Measurements from ENCODE around the gene TIMD4.

Gene TIMD4

GRCh38 chr5:156920042-156920860 is 42.8 kb downstream of the TIMD4 start:
- TF ChIP-seq TAF1 (IDR thresholded peaks at IDR 0.05; ENCODE audit: borderline replicate concordance, low read depth, low read length) (no peak), POLR2A (IDR thresholded peaks at IDR 0.05; ENCODE audit: low read depth, low read length) (no peak), POLR2AphosphoS5 (IDR thresholded peaks at IDR 0.05; ENCODE audit: low read depth, low read length) (no peak)
- FAIRE-seq (peak; percentile 82), DNase-seq (ENCODE audit: insufficient read length) (no peak)

GRCh38 chr5:156918311-156918845 is 44.6 kb downstream of the TIMD4 start:
- FAIRE-seq = peak; percentile 40

GRCh38 chr5:156914371-156914737 is 48.7 kb downstream of the TIMD4 start:
- TF ChIP-seq POLR2A (IDR thresholded peaks at IDR 0.05; ENCODE audit: low read depth, low read length) (no peak), POLR2AphosphoS5 (IDR thresholded peaks at IDR 0.05; ENCODE audit: low read depth, low read length) (no peak), TAF1 (IDR thresholded peaks at IDR 0.05; ENCODE audit: borderline replicate concordance, low read depth, low read length) (no peak)
- DNase-seq (ENCODE audit: insufficient read length) = no peak
- FAIRE-seq = no peak

More at GRCh38 chr5:156918311-156918845, 44.6 kb downstream of the TIMD4 start:
- no peak for DNase-seq (ENCODE audit: insufficient read length)
- TF ChIP-seq POLR2AphosphoS5 (IDR thresholded peaks at IDR 0.05; ENCODE audit: low read depth, low read length) = no peak
- no peak for TF ChIP-seq TAF1 (IDR thresholded peaks at IDR 0.05; ENCODE audit: borderline replicate concordance, low read depth, low read length)
- no peak for TF ChIP-seq POLR2A (IDR thresholded peaks at IDR 0.05; ENCODE audit: low read depth, low read length)

DNA sequence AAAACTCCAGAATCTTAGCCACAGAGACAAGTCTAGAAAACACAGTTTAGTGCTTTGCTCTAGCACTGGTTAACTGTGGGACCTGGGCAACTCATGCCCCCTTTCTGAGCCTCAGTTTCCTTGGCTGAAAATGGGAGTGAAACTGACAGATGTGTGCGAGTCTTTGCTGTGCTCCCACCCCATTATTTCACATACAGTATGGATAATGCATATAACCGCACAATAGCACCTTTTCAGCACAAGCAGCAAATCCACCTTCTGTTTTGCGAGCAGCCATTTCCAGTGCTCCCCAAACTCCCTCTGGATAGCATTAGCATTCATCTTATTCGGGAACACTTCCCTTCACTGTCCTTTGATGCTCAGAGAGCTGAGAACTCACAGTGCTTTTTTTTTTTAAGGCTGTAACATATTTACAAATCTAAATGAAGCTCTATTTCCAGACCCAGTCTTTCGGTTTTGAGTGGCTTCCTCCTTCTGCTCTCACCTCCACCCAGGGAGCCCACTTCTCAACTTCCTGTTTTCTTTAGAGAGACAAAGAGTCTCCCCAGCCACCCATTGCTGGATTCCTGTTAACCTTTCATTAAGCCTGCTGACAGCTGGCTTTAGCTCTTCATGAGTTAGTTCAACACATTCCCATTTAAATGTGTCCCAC is 49.2 kb downstream of the TIMD4 start:
- FAIRE-seq (peak; percentile 92), DNase-seq (ENCODE audit: insufficient read length) (peak; percentile 15)
- TF ChIP-seq POLR2AphosphoS5 (IDR thresholded peaks at IDR 0.05; ENCODE audit: low read depth, low read length) = no peak
- TF ChIP-seq TAF1 (IDR thresholded peaks at IDR 0.05; ENCODE audit: borderline replicate concordance, low read depth, low read length) = no peak
- no peak for TF ChIP-seq POLR2A (IDR thresholded peaks at IDR 0.05; ENCODE audit: low read depth, low read length)

GRCh38 chr5:156913355-156913718 is 49.7 kb downstream of the TIMD4 start:
- TF ChIP-seq POLR2A (IDR thresholded peaks at IDR 0.05; ENCODE audit: low read depth, low read length) = no peak
- no peak for TF ChIP-seq TAF1 (IDR thresholded peaks at IDR 0.05; ENCODE audit: borderline replicate concordance, low read depth, low read length)
- no peak for TF ChIP-seq POLR2AphosphoS5 (IDR thresholded peaks at IDR 0.05; ENCODE audit: low read depth, low read length)
- FAIRE-seq (no peak), DNase-seq (ENCODE audit: insufficient read length) (no peak)

DNA sequence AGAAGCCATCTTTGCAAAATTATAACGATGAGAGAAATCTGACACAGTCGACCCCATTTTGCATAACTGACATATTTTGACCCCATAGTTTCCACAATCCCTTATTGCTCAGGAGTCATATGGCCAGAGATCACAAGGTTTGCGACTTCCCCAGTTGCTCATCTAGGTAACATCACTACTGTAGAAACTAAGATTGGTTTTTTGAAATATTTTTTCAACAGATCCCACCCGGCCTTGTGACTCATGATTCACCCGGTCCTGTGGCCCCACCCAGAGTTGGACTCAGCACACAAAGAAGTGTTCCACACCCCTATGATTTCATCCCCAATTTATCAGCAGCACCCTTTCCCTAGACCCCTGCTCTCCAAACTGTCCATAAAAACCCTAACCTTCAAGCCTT is 50.2 kb downstream of the TIMD4 start:
- FAIRE-seq (no peak), DNase-seq (ENCODE audit: insufficient read length) (no peak)
- TF ChIP-seq TAF1 (IDR thresholded peaks at IDR 0.05; ENCODE audit: borderline replicate concordance, low read depth, low read length) (no peak), POLR2AphosphoS5 (IDR thresholded peaks at IDR 0.05; ENCODE audit: low read depth, low read length) (no peak), POLR2A (IDR thresholded peaks at IDR 0.05; ENCODE audit: low read depth, low read length) (no peak)

- DNase-seq (ENCODE audit: insufficient read length) = no peak
- TF ChIP-seq POLR2AphosphoS5 (IDR thresholded peaks at IDR 0.05; ENCODE audit: low read depth, low read length) = no peak
- no peak for TF ChIP-seq POLR2A (IDR thresholded peaks at IDR 0.05; ENCODE audit: low read depth, low read length)
- no peak for TF ChIP-seq TAF1 (IDR thresholded peaks at IDR 0.05; ENCODE audit: borderline replicate concordance, low read depth, low read length)
- FAIRE-seq = no peak
Measured at GRCh38 chr5:156909180-156909579, 53.8 kb downstream of the TIMD4 start.

- TF ChIP-seq TAF1 (IDR thresholded peaks at IDR 0.05; ENCODE audit: borderline replicate concordance, low read depth, low read length) (no peak), POLR2AphosphoS5 (IDR thresholded peaks at IDR 0.05; ENCODE audit: low read depth, low read length) (no peak), POLR2A (IDR thresholded peaks at IDR 0.05; ENCODE audit: low read depth, low read length) (no peak)
- DNase-seq (ENCODE audit: insufficient read length) (no peak), FAIRE-seq (no peak)
Measured at GRCh38 chr5:156907667-156908066, 55.4 kb downstream of the TIMD4 start.

DNA sequence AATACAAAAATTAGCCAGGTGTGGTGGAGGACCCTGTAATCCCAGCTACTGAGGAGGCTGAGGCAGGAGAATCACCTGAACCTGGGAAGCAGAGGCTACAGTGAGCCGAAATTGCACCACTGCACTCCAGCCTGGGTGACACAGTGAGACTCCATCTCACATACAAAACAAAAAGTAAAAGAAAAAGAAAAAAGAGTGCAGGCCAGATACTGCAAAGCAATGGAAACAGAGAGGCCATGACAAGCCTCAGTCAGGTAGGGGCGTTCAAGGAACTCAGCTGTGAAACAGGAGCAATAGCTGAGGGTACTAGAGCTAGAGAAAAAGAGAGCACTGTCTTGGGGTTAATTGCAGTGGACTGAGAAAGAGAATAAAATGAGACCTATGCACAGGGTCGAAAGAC is 56.2 kb downstream of the TIMD4 start:
- TF ChIP-seq POLR2AphosphoS5 (IDR thresholded peaks at IDR 0.05; ENCODE audit: low read depth, low read length) (no peak), TAF1 (IDR thresholded peaks at IDR 0.05; ENCODE audit: borderline replicate concordance, low read depth, low read length) (no peak)
- no peak for DNase-seq (ENCODE audit: insufficient read length)
- no peak for FAIRE-seq

GRCh38 chr5:156896546-156896945 is 66.5 kb downstream of the TIMD4 start:
- no peak for FAIRE-seq
- TF ChIP-seq POLR2AphosphoS5 (IDR thresholded peaks at IDR 0.05; ENCODE audit: low read depth, low read length) (no peak), TAF1 (IDR thresholded peaks at IDR 0.05; ENCODE audit: borderline replicate concordance, low read depth, low read length) (no peak), POLR2A (IDR thresholded peaks at IDR 0.05; ENCODE audit: low read depth, low read length) (no peak)
- no peak for DNase-seq (ENCODE audit: insufficient read length)

DNA sequence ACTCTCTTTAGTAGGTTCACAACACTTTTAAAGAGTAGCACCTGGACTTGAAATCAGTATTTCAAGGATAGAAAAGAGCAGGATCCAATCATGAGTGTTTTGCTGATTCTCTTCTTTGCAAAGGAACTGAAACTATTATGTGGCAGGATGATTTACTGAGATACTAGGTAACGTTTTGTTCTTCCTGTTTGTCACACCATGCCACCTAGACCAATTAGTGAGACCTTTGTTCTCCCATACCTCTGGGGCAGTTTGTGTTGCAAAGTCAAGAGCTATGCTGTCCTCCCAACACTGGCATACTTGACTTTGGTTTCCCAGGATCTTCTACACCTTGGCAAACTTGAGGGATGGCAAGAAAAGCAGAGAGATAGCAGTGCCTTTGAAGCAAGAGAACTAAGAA is 69.5 kb downstream of the TIMD4 start:
- FAIRE-seq (peak; percentile 86), DNase-seq (ENCODE audit: insufficient read length) (no peak)
- no peak for TF ChIP-seq POLR2A (IDR thresholded peaks at IDR 0.05; ENCODE audit: low read depth, low read length)
- no peak for TF ChIP-seq TAF1 (IDR thresholded peaks at IDR 0.05; ENCODE audit: borderline replicate concordance, low read depth, low read length)
- no peak for TF ChIP-seq POLR2AphosphoS5 (IDR thresholded peaks at IDR 0.05; ENCODE audit: low read depth, low read length)

- FAIRE-seq (no peak), DNase-seq (ENCODE audit: insufficient read length) (no peak)
- TF ChIP-seq POLR2AphosphoS5 (IDR thresholded peaks at IDR 0.05; ENCODE audit: low read depth, low read length) (no peak), TAF1 (IDR thresholded peaks at IDR 0.05; ENCODE audit: borderline replicate concordance, low read depth, low read length) (no peak), POLR2A (IDR thresholded peaks at IDR 0.05; ENCODE audit: low read depth, low read length) (no peak)
Measured at GRCh38 chr5:156892864-156893263, 70.2 kb downstream of the TIMD4 start.

All from GM12892 (cell line).